Epithelial cell of esophagus (primary cell): Measurements from ENCODE around the gene RASGRF2.
A peak's percentile ranks its signal among the peaks of the same experiment; 100 is the strongest.

Experiments
- DNase-seq: peaks from one replicate; pipeline ENCODE4 v3.0.0; 2010; ENCODE audit warnings: low read depth
- H3K4me3 ChIP-seq: 2 replicates; pipeline ENCODE4 v1.5.1; 2011; ENCODE audit warnings: mild to moderate bottlenecking, low read length, control low read depth
- TF ChIP-seq, protein P1 (sequence below): IDR thresholded peaks from 2 replicates; pipeline ENCODE4 v1.5.1; 2011; ENCODE audit warnings: low read depth, mild to moderate bottlenecking, low read length, control low read depth, inconsistent platforms; ENCODE audit not compliant: insufficient read depth; ENCODE audit errors: missing control alignments

Gene RASGRF2

DNA sequence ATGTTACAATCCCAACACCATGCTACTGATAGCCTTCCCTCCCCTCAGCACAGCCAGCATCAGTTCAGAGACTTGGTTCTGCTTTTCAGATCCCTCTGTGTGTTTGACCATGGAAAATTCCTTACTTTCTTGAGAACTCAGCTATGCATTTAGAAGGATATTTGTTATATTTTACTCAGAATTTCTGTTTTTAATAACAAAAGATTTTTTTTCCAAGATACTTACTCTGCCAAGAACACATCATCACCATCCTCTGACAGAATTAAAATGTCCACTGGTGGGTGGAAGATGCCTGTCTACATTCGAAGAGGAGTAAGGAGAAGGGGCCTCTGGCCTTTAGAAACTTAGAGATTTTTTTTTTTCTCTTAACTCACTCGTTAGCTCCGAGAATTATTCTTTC lies 216.9 kb downstream of the RASGRF2 start:
- no peak for DNase-seq
- H3K4me3 ChIP-seq = no peak overlapping the region
- TF ChIP-seq, protein P1, sequence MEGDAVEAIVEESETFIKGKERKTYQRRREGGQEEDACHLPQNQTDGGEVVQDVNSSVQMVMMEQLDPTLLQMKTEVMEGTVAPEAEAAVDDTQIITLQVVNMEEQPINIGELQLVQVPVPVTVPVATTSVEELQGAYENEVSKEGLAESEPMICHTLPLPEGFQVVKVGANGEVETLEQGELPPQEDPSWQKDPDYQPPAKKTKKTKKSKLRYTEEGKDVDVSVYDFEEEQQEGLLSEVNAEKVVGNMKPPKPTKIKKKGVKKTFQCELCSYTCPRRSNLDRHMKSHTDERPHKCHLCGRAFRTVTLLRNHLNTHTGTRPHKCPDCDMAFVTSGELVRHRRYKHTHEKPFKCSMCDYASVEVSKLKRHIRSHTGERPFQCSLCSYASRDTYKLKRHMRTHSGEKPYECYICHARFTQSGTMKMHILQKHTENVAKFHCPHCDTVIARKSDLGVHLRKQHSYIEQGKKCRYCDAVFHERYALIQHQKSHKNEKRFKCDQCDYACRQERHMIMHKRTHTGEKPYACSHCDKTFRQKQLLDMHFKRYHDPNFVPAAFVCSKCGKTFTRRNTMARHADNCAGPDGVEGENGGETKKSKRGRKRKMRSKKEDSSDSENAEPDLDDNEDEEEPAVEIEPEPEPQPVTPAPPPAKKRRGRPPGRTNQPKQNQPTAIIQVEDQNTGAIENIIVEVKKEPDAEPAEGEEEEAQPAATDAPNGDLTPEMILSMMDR = no peak

DNA sequence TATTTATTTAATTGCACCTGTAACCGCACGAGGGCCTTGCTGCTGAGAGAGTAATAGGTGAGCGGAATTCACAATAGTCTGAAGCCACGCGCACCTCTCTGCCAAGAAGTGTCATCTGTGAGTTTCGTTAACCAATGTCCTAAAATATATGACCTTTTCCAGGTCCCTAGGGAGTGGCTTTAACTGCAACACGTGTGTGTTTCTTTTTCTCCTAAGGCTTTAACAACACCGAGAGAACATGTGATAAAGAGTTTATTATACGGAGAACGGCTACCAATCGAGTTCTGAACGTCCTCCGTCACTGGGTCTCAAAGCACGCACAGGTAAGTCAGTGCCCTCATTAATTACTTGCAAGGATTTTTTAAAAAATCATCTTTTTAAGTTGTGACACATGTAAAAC lies 219.8 kb downstream of the RASGRF2 start:
- DNase-seq = no peak
- no peak overlapping the region for H3K4me3 ChIP-seq
- TF ChIP-seq, protein P1 = no peak

DNA sequence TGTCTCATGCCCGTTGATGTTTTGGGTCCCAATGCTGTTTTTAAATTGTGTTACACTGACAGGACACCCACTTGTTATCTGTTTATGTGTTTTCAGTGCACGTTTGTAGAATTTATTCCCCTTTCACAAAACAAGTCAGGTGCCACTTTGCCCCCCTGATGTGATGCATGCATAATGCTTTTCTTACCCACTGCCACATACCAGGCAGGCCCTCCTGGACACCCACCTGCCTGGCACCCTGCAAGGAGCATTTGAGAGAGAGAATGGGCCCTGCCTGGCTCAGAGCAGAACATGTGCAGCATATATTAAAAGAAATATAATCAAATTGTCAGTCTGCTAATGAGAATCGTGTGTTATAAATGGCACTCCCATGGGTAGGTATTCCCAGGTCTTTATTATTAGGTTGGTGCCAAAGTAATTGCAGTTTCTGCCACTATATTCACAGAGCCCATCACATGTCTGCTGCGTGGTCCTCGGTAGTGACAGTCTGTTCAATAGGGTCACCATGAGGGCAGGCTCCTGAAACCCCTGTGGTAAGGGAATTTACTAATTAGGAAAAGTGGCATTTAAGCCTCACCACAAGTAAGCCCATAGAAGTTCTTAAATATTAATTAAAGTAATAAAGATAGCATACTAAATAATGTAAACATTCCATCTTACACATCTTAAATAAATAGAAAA lies 220.8 kb downstream of the RASGRF2 start:
- TF ChIP-seq, protein P1 = no peak
- DNase-seq = no peak

DNA sequence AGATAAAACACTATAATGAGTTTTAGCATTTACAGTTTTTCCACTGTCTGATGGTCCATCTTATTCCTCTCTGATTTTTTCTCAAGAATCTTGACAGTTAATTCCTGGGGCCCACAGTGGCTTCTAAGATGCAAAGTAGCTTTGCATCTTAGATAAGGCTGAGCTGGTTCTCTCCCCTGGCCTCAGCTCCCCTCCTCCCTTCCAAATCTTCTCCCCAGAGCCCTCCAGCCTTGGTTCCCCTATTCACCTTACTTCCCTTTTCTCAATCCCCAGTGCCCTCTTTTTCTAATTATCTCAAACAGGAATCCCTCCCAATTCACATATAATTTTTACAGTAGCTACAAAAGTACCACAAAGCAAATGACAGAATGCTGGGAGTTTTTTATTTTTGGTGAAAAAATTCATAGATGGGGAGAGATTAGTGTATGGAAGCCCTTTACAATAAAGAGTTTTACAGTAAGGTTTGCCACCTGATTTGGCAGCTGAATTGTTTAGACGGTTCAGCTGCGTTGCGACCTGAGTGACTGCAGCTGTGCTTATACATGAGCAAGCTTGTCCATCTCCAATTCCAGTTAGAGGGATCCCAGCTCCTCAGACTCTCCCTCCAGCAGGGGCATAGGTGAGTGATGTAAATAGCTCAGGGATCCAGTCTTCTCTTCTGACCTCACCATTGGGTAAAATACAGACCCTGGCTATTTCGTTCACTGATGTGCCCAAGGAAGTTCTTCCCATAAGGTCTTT lies 221.6 kb downstream of the RASGRF2 start:
- peak; percentile 19 for DNase-seq
- no peak overlapping the region for H3K4me3 ChIP-seq
- TF ChIP-seq, protein P1 = no peak

More for the DNA sequence above, 220.8 kb downstream of the RASGRF2 start:
- no peak overlapping the region for H3K4me3 ChIP-seq

DNA sequence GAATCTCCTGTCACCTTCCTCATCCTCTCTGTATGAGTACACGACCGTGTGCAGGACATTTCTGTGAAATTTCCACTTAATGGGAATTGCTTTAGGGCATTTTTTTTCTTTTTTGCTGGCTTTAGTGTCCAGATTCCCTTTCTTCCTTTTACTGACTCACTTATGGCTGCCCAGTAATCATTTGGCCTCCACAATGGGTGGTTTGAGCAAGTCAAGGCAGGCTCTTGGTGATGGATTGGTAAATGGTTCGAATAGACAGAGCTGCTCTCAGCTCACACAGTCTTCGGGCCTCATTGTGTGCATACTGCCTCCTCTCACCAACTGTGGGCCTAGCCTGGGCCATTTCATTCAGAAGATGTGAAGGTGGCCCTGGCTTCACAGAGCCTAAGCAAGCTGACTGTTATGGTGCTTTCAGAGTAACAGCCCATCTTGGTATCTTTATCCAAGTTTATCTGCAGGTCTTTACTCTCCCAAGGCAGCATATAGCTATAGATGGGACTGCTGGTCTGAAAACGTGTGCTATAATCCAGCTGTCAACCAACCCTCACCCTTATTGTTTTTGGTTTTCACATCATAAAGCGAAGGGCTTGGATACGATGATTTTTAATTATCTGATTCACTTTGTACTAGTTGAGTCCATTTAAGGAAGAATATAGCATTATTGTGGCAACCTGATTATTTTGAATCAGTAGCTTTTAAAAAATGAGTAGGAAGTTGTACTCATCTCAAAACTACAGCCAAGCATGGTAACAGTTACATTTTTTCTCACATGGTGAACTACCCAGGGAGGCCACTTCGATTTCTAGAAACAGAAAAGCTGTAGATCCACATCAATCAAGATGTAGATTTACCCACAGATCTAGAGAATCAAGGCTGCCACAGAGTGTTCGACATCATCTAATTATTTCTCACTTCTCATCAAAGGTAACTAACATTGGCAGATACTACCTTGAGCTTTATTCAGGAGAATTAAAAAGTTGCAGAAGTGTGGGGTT lies 222.5 kb downstream of the RASGRF2 start:
- TF ChIP-seq, protein P1 = no peak
- peak; percentile 70 for DNase-seq
- no peak overlapping the region for H3K4me3 ChIP-seq

DNA sequence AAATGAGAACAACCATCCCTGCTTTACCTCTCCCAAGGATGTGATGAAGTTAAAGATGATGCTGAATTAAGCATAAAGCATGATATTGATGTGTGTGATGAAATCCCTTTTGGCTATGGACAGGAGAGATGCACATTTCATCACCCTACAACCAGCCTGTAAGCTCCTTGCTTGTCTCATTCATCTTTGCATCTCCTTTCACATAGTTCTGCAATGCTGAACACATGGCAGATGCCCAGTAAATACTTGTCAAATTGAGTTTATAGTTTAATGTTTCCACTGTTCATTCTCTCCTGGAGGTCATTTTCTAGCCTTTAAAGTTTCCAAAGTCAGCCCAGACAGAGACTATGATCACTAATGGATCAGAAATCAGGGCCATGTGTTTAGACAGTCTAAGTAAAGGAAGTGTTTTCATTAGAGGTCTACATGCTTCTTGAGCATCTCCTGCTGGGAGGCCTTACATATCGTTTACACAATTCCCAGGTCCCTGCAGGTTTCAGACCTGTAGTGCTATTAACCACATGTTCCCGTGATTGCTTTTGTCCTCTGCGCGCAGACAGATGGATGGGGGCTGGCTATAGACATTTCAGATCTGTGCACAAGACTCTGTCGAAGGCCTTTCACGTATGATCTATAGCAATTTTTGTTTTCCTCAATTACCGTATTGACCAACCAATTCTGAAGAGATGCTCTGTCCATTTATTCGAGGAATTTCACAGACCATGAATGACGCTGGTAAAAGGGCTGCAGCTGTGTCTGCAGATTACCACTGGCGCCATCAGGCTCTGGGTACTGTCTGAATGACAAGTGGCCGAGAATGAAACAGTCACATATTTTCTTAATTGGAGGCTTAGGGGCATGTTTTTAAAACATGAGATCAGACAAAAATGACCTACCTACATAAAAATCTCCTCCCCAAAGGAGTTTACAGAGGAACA lies 223.9 kb downstream of the RASGRF2 start:
- TF ChIP-seq, protein P1 = no peak
- DNase-seq = no peak
- H3K4me3 ChIP-seq = no peak overlapping the region
